Activated T-helper 1 cell treated with anti-CD3 and anti-CD28 coated beads, Interleukin-2, amount 50 U/mL, for 16 hours (primary cell): Measurements from ENCODE around the gene SIK3.

Experiments
- DNase-seq, 2 donors: peaks; one replicate each; pipeline ENCODE4 v3.0.0-alpha.2; 2020; ENCODE audit warnings: low read depth in 1 of 2, low spot score in 1 of 2

Gene SIK3

DNA sequence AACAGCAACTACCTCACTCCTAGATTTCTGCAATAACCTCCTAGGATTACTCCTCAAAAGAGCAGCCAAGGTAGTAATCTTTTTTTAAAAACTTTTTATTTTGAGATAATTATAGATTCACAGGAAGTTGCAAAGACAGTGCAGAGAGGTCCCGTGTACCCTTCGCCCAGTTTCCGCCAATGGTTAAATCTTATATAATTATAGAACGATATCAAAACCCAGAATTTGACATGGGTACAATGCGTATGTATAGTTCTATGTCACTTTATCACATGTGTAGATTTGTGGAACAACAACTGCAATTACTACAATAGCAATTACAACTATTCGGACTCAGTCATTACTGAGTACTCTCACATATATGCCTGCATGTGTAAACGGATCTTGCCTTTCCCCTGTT lies 166.0 kb downstream of the SIK3 start:
- DNase-seq = no peak

DNA sequence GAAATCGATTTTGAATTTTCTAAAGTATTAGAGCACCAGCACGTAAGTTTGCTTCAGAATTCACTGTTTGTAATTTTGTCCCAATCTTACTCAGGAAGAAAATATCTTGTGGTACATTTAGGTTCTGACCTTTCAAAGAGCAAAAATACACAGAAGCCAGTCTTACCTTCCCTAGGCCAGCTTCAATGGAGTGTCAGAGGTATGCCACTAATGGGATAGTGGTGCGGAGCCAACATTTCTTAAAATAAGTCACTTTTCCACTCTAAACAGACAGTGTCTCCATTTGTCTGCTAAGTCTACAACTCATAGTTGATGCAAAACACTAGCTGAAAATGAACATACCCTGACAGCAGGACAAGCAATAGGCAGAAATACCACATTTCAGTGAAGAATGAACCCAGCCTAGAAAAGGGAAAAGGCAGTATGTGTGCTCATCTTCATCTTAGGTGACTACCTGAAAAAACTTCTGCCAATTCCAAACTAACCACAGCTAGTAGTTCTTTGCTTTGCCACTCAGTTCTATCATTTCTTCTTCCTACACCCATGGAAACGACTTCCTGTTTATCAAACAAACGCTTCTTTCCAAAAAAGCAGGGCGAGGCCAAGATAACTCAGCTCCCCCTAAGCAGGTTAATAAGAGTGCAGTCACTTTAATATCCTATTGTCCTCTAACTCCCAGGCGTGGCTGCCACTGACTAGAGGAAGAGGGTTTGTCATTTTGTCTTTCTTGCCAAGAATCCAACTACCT lies 166.8 kb downstream of the SIK3 start:
- DNase-seq = peak in 1 of 2 donors; percentile 8

DNA sequence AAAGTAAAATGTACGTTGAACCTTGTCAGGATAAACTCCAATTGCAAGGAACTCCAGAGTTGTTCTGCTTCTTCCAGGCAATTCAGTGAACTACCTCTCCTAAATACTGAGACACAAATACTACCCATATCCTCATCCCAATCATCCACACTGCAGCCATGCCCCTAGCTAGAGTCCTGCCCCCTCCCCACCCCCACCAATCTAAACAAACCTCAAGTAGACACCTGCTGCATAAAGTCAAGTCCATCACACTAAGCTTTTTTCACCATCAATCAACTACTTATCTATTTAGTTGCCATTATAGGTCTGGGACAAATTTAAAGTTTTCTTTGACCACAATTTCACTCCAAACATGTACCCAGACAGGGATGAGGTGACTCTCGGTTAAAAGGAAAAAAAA lies 167.6 kb downstream of the SIK3 start:
- DNase-seq = no peak

DNA sequence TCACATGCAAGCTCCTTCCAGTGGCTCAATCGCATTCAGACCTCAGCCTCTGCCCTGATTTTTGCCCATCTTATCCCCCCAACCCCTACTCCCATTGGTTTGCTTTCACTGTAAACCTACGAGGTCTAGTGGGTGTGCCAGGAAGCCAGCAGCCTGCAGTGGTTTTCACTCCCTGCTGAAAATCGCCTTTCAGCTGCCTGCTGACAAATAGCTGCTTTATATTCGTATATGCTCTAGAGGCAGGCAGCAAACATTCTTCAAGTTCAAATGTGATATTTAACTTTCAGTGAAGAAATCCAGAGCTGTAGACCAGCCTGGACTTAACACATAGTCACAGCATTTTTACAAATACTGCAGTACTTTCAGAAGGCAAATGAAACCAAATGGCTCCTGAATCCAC lies 168.1 kb downstream of the SIK3 start:
- no peak for DNase-seq

DNA sequence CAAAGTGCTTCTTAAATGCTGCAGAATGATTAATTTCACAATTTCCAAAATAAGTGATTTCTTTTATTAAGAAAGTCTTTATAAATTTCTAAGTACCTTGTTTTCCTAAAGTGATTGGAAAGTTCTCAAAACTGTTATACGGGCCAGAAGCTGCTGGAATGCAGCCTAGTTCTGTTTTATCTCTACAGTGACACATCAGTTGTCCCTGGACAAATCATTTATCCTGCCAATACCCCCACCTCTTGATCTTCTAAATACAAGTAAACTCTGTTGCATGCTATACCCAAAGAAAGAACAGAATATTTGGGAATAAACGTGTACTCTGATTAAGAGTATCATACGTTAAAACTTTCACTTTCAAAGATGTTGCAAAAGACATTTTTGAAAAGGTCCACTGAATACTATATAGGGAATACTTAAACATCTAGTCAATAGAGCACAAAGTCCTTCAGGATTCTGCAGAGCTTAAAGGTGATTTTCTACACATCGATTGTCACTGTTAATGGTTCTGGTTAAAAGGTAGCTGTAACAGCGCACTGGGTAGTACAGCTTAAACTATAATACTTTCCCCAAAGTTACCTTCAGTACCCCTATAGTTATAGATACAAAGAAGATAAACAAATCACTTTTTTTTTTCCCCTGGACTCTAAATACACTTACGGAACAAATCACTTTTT lies 168.7 kb downstream of the SIK3 start:
- DNase-seq = no peak

DNA sequence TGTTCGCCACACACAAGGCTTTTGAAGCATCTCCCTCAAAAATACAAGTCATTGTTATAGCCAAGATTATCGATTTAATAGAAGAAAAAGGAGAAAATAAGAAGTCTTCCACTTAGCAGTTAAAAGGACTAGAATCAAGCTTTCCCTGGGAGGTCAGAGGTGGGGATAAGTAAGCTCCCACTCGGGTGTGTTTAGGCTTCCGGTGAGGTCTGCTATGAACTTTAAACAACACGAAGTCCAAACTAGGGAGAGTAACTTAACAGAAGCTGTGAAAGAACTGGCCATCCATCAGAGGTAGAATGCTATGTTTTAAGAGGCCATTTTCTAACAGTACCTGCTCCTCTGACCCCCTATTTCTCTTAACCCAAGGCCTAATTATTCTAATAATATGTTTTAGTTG lies 169.4 kb downstream of the SIK3 start:
- no peak for DNase-seq

DNA sequence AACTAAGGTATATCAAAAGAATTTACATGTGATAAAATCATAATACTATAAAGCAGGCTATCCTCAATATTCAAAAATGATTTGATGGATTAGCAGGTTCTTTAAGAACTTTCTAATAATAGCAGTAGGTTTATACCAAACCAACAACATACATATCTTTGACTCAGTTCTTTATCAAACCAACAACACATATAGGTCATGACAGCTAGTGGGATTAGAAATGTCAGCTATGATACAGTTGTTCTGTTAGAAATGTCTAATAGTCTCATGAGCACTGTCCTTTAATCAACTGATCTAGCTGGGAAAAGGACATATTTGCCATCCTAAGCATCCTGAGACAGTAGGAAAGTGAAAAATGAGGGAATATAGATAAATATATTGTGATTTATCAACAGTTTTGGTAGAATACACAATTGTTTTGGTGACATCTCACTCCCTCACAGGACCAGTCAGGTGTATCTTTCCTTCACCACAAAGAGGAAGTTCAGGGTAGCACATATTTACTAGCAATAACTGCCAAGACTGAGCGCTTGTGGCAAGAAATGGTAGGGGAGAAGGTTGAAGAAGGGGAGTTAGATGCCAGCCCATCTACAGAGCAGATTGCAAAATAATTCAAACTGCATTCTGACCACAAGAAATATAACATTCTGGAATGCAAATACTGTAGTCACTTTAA lies 170.0 kb downstream of the SIK3 start:
- no peak for DNase-seq

DNA sequence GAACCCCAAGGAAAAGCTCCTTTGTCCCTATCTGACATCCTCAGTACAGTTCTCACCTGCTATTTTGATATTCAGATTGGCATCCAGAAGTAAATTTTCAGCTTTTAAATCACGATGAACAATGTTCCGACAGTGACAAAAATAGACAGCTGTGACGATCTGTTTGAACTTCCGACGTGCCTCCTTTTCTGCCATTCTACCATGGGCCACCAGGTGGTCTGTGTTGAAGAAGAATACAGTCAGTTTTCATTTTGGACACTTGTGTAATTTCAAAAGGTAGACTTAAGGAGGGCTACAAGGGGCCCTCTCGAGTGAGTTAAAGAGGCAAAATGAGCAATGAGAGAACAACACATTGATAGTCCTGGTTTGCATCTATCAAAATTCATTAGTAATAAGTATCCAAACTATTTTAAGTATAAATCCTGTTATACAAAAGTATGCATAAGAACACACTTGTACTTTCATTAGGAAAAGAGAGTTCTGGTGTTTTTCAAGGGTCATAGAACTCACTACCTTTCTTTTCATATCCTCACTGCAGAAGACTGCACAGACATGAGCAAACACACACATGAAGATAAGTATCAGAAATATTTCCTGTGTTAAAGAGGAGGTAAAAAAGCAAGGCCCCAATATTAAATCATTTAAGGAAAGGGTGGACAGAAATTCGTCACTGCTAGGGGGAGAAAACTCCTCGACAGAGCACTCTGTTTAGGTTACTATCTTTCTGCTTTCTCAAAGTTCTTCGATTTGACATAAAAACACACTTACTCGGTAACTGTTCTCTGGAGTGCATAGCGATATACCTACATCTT lies 170.9 kb downstream of the SIK3 start:
- no peak for DNase-seq

DNA sequence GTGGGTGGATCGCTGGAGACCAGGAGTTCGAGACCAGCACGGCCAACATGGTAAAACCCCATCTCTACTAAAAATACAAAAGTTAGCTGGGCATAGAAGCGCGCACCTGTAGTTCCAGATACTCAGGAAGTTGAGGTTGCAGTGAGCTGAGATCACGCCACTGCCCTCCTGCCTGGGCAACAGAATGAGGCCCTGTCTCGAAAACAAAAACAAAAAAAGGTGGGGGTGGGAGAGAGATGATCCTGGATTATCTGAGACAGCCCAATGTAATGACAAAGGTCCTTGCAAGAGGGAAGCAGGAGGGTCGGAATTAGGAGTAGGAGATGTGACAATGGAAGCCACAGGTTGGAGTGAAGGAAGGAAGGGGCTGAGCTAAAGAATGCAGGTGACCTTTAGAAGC lies 173.2 kb downstream of the SIK3 start:
- DNase-seq = no peak

DNA sequence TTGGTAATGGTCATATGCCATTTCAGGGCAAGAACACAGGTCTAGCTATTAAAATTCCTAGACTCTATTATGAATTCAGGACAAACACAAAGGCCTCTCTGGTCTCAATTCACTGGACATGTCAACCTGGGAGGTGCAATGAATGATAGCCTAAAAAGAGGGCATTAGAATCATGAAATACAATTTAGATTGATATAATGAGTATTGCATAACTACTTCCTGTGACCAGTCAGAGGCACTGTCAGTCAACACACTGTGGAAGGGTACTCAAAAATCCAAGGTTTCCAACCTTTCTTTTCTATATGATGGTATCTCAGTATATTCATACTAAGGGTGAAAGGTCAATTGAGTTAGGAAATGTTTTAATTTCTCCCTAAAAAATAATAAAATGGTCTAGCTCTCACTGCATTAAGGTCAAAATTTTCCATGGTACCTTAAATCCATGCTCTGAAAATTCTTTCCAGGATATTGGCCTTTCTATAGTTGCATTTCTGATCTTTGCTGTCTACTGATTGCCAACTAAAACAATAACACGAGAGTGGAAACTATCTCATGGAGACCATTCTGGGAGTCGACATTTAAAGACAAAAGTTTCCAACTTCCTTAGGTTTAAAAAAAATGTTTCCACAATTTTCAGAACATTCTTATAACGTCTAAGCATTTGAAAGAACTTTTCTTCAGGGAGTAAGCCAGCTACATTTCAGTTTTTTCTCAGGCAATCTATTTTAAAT lies 179.1 kb downstream of the SIK3 start:
- DNase-seq = no peak

DNA sequence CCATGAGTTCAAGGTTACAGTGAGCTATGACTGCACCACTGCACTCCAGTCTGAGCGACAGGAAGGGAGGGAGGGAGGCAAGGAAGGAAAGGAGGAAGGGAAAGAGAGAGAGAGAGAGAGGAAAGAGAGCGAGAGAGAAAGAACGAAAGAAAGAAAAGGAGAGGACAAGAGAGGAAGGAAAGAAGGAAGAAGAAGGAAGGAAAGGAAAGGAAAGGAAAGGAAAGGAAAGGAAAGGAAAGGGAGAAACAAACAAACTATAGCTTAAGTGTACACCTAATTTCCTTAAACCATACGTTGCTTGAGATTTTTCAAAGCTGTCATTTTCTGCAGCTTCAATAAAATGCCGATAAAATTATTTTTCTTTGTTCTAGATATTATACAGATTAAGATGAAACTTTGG lies 180.6 kb downstream of the SIK3 start:
- DNase-seq = no peak

DNA sequence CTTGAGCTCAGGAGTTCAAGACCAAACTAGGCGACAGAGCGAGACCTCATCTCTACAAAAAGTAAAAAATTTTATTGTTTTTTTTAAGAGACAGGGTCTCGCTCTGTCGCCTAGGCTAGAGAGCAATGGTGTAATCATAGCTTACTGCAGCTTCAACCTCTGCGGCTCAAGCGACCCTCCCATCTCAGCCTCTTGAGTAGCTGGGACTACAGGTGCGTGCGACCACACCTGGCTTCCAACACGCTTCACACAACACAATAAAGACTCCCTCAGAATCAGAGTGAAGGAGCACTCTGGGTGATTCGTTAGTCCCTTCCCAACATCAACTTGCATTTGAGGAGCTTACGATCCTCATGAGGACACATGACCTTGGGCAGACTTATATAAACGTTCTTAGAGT lies 181.3 kb downstream of the SIK3 start:
- no peak for DNase-seq

DNA sequence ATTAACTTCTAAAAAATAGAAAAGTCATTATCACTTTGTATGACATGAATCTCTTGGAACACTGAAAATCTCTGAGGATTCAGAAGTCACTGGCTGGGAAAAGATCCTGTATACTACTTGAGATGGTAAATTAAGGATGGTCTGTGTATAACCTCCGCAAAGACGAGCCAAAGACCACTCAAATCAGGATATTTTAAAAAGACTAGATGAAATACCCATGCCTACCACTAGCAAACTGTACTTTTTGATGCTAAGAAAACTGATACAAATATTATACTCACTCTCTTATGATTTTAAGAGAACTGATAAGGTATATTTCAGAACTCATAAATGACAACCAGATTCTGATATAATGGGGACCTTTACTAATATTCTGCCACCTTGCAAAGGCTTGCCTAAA lies 182.2 kb downstream of the SIK3 start:
- no peak for DNase-seq

DNA sequence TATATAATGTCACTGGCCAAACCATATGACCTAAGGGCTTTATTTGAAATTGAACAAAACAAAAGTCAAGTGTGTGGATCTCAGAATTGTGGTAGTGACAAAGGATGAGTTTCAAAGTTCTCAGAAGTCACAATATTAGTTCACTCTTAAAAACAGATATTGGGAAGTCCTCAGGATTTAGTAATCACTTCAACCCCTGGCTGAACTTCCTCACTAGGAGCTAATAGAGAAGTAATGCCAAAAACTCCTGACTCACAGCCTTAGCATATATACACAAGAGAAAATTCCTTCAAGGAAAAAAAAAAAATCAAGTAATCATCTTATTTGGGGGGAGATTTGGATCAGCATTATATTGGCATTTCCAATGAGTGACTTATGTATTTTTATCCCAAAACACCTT lies 185.2 kb downstream of the SIK3 start:
- no peak for DNase-seq

DNA sequence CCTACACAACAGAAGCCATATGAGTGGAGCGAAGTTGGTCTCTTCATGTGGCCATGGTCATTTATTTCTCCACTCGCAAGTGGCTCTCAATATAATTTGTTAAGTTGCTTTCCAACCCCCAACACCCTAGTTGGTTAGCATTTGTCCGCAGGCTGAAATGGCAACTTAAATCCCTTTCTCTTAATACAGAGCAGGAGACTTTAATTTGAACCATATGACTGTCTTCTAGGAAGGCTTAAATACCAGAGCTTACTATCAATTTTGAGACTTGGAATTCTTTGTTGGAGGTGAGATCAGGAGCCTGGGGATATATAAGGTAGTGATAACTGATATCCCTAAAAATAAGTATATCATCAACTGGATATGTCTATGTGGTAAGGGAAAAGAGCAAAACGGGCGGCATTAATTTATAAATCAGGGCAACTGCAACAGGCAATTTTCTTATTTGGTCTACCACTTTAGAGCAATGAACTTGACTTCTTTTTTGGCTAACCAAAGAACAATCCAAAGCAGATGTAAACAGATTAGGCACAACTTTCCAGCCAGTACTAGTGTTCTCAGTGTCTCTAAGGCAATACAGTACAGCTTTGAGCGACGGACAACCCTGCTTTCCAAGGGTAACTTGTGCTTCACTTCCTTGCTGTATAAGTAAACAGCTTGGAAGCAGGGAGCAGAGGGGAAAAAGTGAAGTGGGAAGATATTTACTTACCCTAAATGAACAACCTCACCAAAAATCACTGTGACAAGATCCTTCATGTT lies 186.1 kb downstream of the SIK3 start:
- DNase-seq = no peak

DNA sequence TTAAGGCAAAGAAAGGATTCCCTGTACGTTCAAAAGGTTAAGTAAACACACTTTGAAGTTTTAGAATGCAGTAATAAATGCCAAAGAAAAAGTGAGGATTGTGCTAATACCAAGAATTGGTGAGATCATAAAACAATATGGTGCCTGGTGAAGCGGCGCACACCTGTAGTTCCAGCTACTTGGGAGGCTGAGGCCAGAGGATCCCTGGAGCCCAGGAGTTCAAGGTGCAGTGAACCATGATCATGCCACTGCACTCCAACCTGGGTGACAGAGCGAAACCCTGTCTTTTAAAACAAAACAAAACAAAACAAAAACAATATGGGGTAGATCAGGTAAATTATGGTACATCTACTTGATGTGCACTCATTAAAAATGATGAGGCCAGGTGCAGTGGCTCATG lies 187.4 kb downstream of the SIK3 start:
- DNase-seq = no peak

DNA sequence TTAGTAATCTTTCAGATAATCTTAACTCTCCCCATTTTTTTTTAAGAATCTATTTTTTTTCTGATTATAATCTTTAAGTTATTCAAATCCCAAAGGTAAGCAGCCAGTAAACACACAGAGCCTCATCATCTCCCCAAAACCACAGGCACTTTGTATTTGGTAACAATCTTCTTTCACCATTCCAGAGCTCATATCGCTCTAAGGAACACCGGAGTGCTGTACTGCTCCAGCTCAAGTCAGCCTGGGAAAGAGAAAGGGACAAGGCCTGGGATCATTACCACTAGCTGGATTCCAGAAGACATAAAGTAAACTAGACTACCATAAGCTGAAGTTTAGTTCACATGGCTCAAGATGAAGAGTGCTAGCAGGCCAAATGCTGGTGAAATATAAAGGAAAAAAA lies 187.8 kb downstream of the SIK3 start:
- no peak for DNase-seq

DNA sequence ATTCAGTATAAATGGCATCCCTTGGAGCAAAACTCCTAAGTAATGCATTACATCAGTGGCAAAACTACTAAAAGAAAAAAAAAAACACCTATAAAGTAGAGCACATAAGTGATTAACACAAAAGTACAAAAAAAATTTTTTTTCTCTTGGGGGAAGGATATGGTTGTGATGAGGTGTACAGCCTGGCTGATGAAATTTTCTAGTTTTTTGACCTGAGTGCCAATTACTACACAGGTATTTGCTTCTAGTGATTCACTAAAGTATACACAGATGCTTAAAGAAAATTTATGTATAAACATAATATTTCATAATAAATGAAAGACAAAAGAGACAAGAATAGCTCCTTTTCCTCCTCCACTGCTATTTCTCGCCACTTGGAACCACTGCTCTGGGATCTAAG lies 189.0 kb downstream of the SIK3 start:
- no peak for DNase-seq

DNA sequence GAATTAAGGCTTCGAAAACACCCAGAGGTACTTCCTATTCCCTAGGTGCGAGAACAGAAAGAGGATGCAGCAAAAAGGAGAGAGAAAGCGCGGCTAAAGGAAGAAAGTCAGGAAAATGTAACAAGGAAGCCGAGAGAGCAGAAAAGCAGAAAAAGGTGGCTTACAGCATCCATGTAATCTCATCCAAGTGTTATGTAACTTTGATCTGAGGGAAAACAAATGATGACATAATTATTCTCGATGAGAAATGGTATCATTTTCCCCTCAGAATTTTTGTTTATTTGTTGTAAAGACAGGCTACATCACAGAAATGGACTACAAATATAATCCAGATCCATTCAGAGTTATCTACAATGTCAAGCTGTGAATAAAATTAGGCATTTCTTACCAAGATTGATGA lies 191.7 kb downstream of the SIK3 start:
- DNase-seq = no peak

DNA sequence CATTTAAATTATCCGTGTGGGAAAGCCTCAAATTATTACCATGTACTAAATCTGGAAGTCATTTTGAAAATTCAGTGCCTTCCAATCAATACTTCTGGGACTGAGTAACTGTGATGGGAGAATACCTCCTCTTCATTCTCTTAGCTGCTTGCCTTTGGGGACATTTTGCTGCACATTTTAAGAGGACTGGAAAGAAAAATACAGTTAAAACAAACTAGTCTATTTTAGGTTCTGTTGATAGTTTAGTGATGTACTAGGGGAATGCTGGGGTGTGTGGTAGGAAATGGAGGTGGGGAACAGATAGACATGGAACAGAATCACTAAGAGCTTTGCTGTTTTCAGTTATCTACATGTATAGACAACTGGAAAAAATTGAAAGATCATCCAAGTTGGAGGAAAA lies 195.1 kb downstream of the SIK3 start:
- DNase-seq = no peak
